GM19035 (cell line): ENCODE measurements around the gene GPS1.

Source experiments
- ATAC-seq: cut with Tn5 transposase; IDR thresholded peaks from one replicate; pipeline ENCODE4 v1.9.1; 2021; ENCODE audit not compliant: unreplicated experiment

GPS1 gene

GRCh38 chr17:82014432-82014831, 37.3 kb upstream of the GPS1 start:
- no peak for ATAC-seq

DNA sequence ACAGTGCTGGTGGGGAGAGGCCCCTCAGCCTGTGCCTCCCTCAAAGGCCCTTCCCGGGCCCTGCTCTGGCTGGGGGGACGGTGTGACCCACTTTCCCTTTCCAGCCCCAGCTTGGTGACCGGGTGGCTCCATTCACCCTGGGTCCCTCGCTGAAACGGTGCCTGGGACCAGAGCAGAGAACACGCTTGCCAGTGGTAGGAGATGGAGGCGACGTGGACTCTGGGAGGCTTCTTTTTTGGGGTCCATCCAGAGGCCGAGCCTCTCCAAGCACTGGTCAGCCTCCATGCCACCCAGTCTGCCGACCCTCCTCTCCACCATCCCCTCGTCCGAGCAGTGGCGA, 36.8 kb upstream of the GPS1 start:
- ATAC-seq = no peak

- no peak for ATAC-seq
These were observed 36.3 kb upstream of the GPS1 start for GRCh38 chr17:82015311-82015971.

DNA sequence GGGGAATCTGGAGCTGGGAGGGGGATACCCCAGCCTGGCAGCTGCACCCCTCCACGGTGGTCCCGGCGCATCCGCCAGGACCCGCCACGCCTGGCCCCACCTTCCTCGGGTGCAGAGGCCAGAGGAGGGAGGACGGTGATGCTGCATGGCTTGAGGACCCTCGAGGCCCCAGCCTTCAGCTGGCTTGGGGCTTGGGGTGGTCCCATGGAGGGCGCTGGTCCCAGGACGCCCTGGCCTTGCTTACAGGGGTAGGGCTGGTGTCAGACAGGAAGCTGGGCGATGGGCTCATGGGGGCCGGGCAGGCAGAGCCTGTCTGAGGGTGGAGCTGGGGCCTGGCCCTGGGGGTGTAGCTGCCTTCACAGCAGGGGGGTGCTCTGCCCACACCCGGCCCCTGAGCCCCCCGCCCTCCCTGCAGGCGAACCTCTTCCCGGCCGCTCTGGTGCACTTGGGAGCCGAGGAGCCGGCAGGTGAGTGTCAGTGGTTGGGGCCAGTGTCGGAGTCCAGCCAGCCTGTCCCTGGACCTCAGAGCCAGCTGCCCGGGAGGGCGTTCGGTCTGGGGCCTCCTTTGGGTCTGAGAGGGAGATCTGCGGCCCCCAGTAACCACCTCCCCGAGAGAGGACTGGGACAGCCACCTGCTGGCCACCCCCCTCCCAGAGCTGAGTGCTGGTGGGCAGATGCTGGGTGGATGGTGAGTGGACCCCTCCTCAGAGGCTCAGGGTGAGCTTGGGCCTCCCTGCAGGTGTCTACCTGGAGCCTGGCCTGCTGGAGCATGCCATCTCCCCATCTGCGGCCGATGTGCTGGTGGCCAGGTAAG, 35.4 kb upstream of the GPS1 start:
- ATAC-seq = no peak

DNA sequence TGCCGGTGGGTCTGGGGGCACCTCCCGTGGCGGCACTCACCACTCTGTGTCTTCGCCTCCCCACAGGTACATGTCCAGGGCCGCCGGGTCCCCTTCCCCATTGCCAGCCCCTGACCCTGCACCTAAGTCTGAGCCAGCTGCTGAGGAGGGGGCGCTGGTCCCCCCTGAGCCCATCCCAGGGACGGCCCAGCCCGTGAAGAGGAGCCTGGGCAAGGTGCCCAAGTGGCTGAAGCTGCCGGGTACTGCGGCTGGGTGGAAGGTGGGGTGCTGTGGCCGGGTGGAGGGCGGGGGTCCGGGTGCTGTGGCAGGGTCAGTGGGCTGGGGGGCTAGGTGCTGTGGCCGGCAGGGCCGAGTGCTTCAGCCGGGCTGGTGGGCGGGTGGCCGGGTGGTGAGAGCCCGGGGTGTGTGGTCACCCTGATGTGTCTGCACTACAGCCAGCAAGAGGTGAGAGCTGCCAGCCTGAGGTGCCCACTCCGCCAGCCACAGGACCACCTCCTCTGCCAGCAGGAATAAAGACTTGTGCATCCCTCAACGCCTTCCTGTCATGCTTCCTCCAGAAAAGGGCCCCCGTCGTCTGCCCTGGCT, 34.7 kb upstream of the GPS1 start:
- ATAC-seq = no peak

DNA sequence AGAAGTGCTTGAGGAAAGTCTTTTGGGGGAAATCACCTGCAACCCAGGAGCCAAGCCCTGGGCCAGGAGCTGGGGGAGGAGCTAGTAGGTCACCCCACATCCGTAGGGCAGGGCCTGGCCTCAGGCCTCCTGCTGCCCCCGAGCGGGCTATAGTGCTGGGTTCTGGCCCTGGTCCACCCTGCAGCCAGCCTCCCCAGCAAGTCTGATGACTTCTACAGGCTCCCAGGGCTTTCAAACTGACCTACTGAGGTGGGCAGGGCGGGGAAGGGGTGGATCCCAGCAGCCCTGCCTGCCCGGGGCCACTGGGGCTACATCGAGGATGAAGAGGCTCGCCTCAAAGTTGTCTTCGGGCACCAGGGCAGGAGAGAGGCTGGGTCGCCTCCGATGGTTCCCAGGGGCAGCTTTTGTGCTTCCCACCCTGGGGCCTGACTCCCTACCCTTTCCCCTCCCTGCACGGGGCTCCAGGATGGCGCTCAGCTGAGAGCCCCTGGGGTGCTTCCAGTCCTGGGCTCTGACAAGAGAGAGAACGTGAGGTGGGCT, 34.0 kb upstream of the GPS1 start:
- no peak for ATAC-seq

GRCh38 chr17:82018152-82018988, 33.3 kb upstream of the GPS1 start:
- ATAC-seq = no peak

DNA sequence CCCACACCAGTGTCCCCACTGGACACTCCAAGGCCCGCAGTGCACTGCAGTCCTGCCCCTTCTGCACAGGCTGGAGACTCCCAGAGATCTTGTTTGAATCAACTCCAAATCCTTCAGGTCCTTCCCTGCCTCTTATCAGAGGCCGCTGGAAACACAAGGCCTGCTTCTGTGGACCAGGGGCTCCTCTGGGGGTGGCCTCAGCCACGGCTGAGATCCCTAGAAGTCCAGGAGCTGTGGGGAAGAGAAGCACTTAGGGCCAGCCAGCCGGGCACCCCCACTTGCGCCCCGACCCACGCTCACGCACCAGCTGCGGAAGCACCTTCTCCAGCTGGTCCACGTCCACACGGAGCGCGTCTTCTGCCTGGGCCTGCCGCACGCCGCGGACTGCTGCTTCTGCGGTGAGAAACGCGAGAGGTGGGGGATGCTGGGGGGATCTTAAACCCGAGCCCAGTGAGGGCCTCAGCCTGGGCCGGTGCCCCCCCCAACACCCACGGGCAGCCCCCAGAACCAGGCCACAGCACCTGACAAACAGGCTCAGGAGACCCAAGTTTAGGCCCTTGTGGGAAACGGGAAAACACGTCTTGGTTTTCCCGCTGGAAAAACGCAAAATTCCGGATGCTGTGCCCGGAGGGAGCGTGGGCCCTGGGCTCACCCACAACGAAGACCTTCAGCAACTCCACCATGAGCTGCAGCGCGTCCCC, 32.6 kb upstream of the GPS1 start:
- ATAC-seq = no peak

- no peak for ATAC-seq
These were observed 31.8 kb upstream of the GPS1 start for GRCh38 chr17:82019690-82020571.

DNA sequence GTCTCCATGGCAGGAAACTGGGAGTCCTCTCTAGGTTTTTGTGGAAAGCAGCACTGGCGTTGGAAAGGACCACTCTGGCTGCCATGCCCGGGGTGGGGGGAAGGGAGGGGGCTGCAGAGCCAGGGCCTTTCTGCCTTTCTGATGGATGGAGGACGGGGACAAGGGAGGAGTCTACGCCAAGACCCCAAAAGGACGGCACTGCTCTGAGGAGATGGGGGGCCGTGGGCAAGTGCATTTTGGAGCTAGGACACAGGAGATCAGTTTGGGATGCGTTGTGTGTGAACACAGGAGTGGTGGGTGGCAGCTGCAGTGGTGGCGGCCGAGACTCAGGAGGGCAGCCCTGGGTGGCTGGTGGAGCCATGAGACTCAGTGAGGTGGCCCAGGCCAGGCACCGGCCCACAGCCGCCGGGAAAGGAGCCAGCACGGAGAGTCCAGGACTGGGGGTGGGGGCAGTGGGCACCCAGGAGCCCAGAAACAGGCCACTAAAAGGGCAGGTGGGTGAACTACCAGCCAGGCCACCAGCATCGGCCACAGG, 31.1 kb upstream of the GPS1 start:
- ATAC-seq = no peak

DNA sequence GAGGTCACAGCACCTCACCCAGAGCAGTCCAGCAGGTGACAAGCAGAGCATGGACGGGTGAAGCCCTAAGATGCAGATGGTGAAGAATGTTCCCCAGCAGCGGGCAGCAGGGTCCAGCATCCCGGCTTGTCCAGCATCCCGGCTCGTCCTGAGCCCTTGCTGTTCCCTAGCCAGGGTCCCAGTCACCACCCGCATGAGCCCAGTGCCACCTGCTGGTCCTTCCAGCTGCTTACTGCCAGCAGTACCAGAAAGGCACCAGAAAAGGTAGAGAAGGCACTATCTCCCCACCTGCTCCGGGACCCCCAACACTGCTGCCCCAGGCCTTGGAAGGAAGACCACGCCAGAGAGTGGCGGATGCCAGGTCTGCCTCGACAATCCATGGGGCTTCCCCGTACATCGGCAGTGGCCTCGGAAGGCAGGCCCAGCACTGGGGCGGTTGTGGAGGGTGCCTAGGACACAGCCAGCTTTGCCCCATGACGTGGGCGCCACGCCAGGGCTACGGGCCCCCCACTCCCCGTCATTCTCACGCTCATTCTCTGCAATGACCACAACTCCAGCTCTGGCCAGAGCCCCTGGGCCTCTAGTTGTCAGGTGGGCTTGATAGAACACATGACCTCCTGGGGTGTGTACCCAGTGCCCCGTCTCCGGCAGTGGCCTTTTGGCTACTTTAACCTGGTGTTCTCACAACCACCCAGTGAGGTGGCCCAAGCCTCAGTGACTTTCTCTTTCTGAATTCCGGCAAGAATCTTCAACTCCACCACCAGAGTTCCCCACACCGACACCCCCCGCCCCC, 30.4 kb upstream of the GPS1 start:
- ATAC-seq = no peak

GRCh38 chr17:82021900-82022309, 29.8 kb upstream of the GPS1 start:
- ATAC-seq = no peak

DNA sequence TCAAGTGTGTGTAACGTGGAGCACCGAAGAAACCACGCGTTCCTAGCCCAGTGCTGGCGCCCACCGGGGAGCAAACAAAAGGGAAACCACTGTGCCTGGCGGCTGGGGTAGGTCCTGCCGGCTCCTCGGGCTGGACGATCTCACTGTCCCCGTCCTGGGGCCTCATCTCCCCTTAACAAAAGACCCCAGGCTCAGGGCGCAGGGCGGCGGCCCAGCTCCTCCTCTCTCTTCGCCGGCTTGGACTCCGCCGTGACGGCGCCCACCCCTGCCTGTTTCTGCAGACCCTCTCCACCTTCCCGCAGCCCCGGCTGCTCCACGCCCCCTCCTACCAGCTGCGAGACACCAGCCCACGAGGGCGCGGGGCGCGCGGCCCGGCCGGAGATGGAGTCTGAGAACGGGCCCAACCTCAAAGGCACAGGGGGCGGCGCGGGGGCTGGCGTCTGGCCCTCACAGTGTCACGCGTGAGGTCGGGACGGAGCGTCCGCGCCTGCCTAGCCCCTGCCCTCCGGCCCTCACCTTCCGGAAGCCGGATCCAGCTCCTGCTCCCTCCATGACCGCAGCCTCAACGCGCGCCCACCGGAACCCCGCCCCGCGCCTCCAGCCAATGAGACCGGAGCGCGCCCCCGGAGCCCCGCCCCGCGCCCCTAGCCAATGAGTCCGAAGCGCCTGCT, 29.3 kb upstream of the GPS1 start, which contains the start of gene CENPX:
Gene CENPX (minus strand): TSS at position 569 of the 671 bp plus-strand sequence. CDS start 17 bp downstream, at position 552.
- ATAC-seq = no peak

GRCh38 chr17:82022981-82023446, 28.7 kb upstream of the GPS1 start, which contains the start of gene LRRC45:
Gene LRRC45 (plus strand): TSS chr17:82023305. CDS start chr17:82023644, 339 bp downstream.
- ATAC-seq = peak; percentile 90

DNA sequence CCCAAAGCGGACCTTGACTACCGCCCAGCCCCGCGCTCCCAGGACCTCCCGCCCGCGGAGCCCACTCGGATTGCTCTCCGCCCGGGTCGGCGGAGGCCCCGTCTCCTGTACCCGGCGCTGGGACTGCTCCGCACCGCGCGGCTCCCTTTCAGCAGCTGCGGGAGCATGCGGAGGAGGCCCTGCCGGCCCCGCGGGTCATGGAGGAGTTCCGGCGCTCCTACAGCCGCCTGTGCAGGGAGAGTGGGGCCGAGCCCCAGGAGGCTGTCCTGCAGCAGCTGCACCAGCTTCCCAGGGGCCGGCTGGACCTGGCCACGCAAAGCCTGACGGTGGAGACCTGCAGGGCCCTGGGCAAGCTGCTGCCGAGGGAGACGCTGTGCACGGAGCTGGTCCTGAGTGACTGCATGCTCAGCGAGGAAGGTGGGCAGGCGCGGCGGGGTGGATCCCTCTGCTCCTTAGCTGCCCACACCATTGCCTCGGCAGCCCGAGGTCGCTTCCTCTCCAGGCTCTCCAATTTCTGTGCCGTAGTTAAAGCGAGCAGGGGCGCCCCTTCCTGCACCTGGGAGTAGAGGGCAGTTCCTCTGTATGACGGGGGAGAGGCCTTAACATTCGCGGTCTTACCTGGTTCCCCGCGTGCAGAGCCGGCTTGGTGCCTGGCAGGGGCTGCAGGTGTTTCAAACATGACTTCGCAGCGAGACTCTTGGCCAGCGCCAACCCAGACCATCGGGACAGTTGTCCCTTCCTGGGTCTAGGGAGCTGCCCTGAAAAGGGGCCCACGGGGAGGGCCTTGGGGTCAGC, 28.1 kb upstream of the GPS1 start:
- peak; percentile 1 for ATAC-seq

GRCh38 chr17:82024859-82025258, 26.8 kb upstream of the GPS1 start:
- no peak for ATAC-seq
